HG03060 (cell line): ENCODE results near the gene SLC17A1.

Source experiments
- ATAC-seq: cut with Tn5 transposase; IDR thresholded peaks from one replicate; pipeline ENCODE4 v1.9.1; 2021; ENCODE audit warnings: low read depth, moderate number of reproducible peaks; ENCODE audit not compliant: unreplicated experiment

SLC17A1 gene, protein sequence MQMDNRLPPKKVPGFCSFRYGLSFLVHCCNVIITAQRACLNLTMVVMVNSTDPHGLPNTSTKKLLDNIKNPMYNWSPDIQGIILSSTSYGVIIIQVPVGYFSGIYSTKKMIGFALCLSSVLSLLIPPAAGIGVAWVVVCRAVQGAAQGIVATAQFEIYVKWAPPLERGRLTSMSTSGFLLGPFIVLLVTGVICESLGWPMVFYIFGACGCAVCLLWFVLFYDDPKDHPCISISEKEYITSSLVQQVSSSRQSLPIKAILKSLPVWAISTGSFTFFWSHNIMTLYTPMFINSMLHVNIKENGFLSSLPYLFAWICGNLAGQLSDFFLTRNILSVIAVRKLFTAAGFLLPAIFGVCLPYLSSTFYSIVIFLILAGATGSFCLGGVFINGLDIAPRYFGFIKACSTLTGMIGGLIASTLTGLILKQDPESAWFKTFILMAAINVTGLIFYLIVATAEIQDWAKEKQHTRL

GRCh38 chr6:25831532-25832306, at the start of gene SLC17A1:
Gene SLC17A1, minus strand, starts transcription at chr6:25832052. Its CDS starts 1,495 bp downstream, at chr6:25830557.
- ATAC-seq = no peak

DNA sequence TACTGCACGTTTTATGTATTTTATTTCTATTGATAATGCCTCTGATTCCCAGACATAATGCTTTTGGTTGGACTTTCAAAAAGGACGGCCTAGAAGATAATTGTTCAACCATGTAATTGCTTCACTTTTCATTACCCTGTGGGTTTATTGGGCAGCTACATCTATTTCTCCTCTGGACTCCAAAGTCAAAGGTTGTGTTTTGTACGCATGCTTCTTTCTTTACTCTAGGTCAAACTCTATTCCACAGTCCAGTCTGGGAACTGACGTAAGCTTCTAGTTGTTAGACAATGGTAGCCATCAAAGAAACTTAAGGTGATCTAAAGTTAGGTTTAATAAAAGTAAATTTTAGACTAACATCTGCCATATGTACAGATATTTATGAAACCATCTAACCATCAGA, 48.7 kb upstream of the SLC17A1 start:
- ATAC-seq = no peak

GRCh38 chr6:25878721-25879322, 47.0 kb upstream of the SLC17A1 start:
- no peak for ATAC-seq

DNA sequence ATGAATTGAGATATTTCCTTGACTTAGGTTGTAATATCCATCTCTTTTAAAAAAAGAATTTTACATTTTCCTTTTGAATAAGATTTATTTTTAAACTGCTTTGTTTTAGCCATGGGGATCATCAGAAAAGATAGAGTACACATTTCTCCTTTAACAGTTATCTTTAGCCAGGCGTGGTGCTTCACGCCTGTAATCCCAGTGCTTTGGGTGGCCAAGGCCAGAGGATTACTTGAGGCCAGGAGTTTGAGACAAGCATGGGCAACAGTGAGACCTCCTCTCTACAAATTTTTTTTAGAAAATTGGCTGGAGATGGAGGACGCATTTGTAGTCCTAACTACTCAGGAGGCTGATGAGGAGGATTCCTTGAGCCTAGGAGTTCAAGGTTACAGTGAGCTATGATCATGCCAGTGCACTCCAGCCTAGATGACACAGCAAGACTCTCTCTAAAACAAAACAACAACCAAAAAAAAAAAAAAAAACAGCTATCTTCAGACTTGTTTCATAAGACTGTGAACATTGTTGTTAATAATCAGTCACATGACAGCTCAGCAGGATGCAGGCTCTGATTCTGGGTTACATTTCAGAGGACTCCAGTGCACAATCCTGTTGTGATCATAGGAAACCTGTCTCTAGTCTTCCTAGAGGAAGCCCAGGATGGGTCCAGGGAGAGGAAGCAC, 44.2 kb upstream of the SLC17A1 start:
- ATAC-seq = no peak

- no peak for ATAC-seq
Measured at GRCh38 chr6:25875563-25875905, 43.7 kb upstream of the SLC17A1 start.

DNA sequence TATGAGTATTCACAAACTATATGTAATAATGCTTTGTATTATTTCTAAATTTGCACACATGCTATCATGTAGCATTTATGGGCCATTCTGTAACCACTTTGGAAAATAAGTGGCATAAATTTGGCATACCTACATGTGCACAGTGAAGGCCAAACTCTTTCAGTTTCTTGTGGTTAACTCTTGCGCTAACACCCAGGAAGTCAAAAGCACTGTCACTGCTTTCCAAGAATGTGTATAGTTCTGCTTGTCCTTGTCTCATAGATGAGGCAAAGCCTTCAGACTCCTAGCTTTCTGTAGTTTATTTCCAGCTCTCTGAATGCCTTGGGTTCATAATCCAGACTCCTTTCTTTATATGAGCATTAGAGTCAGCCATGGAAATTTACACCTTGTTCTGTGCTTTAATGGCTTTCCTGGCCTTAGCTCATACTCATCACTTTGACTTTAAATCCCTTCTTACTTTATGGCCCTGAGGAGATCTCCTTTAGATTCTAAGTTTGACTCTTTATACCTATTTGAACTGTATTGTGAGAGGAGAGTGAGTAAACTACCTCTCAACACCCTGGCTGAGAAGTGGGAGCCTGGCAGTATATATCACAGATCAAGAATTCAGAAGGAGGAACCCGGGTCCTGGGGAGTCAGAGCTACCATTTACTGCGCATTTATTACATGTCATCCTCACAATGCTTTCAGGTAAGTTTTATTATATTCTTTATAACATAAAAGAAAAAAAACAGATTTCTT, 43.1 kb upstream of the SLC17A1 start:
- no peak for ATAC-seq

GRCh38 chr6:25874118-25874517, 42.3 kb upstream of the SLC17A1 start, which contains the start of gene SLC17A3:
Gene SLC17A3, minus strand, starts transcription at chr6:25874243. Its CDS starts 5,856 bp downstream, at chr6:25868387.
- ATAC-seq = no peak

DNA sequence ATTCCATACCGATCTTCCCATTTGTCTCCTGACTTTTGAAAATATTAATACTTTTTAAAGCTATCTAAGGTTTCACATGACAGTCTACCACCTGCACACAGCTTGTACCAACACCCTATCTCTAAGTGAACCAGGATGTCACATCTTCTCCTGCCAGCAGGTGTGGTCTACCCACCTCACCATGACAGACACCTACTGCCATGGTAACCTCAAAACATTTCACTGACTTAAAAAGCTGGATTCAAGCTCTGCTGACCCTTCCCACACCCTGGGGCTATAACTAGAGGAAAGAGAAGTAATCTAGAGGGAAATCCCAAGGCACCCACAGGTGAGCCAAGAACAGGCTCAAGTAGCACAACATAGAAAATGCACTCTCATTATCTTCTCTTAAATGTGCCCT, 41.0 kb upstream of the SLC17A1 start:
- ATAC-seq = no peak

DNA sequence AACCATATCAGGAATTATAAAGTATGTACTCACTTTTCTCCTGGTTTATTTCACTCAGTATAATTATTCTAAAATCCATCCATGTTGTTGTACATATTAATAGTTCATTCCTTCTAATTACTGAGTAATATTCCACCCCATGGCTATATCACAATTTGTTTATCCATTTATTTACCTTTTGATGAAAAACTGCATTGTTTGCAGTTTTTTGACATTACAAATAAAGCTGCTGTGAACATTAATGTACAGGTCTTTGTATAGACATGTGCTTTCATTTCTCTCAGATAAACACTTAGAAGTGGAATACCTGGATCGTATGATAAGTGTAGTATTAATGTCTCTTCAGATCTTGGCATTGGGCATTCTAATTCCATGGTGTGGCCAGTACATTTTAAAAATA, 38.0 kb upstream of the SLC17A1 start:
- no peak for ATAC-seq

DNA sequence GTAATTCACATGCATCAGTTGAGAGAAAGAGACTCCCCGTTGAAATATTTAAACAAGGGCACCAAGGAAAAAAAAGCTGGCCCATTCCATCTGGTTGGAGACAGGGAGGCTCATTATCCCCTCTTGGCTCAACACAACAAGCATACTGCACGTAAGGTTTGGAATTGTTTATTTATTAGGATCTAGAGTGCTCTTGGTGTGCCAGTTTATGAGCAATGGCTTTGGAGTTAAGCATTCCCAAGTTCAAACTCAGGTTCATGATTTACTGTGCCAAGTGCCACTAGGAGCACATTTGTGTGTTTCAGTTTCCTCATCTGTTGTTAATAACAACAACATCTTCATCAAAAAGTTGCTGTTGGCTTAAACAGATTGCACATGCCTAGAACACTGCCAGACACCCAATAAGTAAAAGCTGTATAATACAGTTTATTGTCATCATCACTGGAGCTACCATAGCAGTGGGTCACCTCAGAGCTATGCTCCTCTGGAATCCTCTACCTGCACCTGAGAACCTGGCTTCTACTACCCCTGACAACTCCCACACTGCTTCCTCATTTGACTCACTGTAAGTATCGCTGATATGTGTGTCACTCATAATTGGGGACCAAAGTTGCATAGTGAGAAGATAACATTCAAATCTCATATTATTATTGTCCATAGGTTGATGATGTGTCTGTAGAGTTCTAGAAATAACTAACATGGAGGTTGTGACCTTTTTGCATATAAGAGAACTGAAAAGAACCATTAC, 36.8 kb upstream of the SLC17A1 start:
- no peak for ATAC-seq

- ATAC-seq = no peak
Measured at GRCh38 chr6:25866011-25866410, 34.2 kb upstream of the SLC17A1 start.

- ATAC-seq = no peak
Measured at GRCh38 chr6:25863360-25863759, 31.5 kb upstream of the SLC17A1 start.

DNA sequence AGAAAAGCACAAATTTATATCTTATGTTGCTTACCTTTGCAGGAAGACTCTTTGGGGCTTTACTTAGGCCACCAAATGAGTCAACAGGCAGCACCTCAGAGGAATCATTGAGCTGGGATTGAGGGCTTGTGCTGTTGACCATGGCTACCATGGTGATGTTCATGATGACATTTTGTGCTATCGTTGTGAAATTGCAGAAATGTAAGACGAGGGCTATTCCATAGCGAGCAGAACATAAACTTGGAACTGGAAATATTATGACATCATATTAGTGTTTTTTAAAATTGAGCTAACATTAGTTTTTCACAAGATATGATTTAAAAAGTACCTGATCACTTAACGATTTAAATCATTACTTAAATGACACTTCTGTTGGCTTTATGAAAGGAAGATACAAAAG, 30.3 kb upstream of the SLC17A1 start:
- ATAC-seq = no peak

- ATAC-seq = no peak
Measured at GRCh38 chr6:25852756-25853155, 20.9 kb upstream of the SLC17A1 start.

GRCh38 chr6:25851961-25852360, 20.1 kb upstream of the SLC17A1 start:
- ATAC-seq = no peak

- no peak for ATAC-seq
Measured at GRCh38 chr6:25844518-25844917, 12.7 kb upstream of the SLC17A1 start.

DNA sequence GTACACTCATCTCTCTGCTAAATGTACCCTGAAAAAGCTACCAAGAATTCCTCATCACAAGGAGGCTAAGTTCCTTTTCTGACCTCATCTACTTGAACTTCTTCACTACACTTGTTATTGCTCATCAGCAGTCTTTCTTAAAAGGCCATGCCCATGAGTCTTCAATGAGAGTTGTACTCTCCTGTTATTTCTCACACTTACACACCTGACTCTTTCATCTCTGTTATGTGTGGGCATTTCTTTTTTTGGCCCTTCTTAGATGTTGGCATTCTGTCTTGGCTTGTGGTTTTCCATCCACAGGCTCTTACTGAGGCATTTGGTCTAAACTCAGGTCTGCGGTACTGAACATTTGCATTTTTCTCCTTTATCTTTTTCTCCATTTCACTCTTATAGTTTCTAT, 10.7 kb upstream of the SLC17A1 start:
- peak; percentile 67 for ATAC-seq

DNA sequence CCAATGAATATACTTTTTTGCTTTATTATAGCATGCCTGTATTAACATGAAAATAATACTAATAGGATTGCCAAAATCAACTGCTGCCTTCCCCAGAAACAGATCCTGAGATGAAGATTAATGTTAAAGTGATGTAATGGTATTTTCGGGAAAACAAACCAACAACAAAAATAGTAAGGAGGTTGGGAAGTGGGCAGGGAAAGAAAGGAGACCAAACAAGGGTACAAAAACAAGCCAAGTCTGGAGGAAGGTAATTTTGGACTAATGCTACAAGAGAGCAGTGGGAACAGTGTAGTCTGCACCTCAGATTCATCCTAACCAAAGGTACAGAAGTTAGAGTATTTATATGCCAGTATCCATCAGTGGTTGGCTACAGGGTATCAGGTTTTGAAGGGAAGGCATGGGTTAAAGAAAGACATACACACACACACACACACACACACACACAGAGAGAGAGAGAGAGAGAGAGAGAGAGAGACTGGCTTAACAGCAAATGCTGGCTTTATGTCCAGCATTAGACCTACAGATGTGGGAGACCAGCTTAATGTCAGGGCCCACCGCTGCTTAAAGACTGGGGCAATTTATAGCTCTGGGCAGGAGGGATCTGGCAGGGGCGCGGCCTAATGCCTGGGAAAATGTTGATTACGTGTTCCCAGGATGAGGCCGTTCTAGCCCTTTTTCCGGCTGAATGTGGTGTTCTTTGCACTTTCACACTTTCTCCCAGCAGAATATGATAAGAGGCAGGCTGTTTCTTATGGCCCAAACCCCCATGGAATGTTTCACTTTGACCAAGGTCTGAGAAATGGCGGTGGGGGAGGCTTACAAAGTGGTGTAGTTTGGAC, 3.8 kb upstream of the SLC17A1 start:
- ATAC-seq = no peak
